Neuronal stem cell (in vitro differentiated cells): ENCODE measurements around the gene CSGALNACT2.

ENCODE experiments used
- DNase-seq: peaks from one replicate; pipeline ENCODE4 v3.0.0-alpha.2; 2013; ENCODE audit warnings: low spot score
- H2AFZ ChIP-seq: one replicate; pipeline ENCODE4 v1.6.1; 2013; ENCODE audit warnings: mild to moderate bottlenecking, low read length, inconsistent platforms
- H2AK5ac ChIP-seq: 2 replicates; pipeline ENCODE4 v1.6.1; 2013; ENCODE audit warnings: low read depth, mild to moderate bottlenecking, inconsistent platforms, low read length, moderate library complexity, mixed read lengths
- H2BK120ac ChIP-seq: 2 replicates; pipeline ENCODE4 v1.6.1; 2013; ENCODE audit warnings: low read depth, mild to moderate bottlenecking, inconsistent platforms, low read length, moderate library complexity, mixed read lengths
- H2BK12ac ChIP-seq: one replicate; pipeline ENCODE4 v1.6.1; 2013; ENCODE audit warnings: low read length, inconsistent platforms
- H2BK15ac ChIP-seq: 2 replicates; pipeline ENCODE4 v1.6.1; 2013; ENCODE audit warnings: mild to moderate bottlenecking, low read length, inconsistent platforms, mixed read lengths
- H2BK5ac ChIP-seq: one replicate; pipeline ENCODE4 v1.6.1; 2013; ENCODE audit warnings: inconsistent platforms, mild to moderate bottlenecking, low read length, moderate library complexity
- H3K14ac ChIP-seq: one replicate; pipeline ENCODE4 v1.6.1; 2013; ENCODE audit warnings: low read length, inconsistent platforms
- H3K18ac ChIP-seq: 2 replicates; pipeline ENCODE4 v1.6.1; 2013; ENCODE audit warnings: low read length, inconsistent platforms
- H3K23ac ChIP-seq: 2 replicates; pipeline ENCODE4 v1.6.1; 2013; ENCODE audit warnings: low read depth, mild to moderate bottlenecking, mixed read lengths, low read length, inconsistent platforms; ENCODE audit not compliant: poor library complexity
- H3K27ac ChIP-seq: replicated peaks from 3 replicates; pipeline ENCODE4 v1.5.1; 2013; ENCODE audit warnings: low read length, inconsistent platforms
- H3K27me3 ChIP-seq, 3 experiments: 2 replicates each; pipeline ENCODE4 v1.6.1; 2013; ENCODE audit warnings: low read length in 3 of 3, mild to moderate bottlenecking in 2 of 3, inconsistent platforms in 1 of 3, low read depth in 1 of 3, mixed read lengths in 1 of 3, moderate library complexity in 1 of 3; ENCODE audit not compliant: control insufficient read depth in 3 of 3, insufficient read depth in 3 of 3
- H3K36me3 ChIP-seq, 2 donors: replicated peaks in 1 of 2; 2 replicates each; pipeline ENCODE4 v1.6.1; 2013; ENCODE audit warnings: low read length in 2 of 2; ENCODE audit not compliant: control insufficient read depth in 2 of 2, insufficient read depth in 2 of 2
- H3K4ac ChIP-seq: 2 replicates; pipeline ENCODE4 v1.6.1; 2013; ENCODE audit warnings: inconsistent platforms, mild to moderate bottlenecking, low read length, moderate library complexity
- H3K4me1 ChIP-seq, 2 donors: 1 replicate in 1 of 2; 2 replicates in 1 of 2; pipeline ENCODE4 v1.6.1; 2013; ENCODE audit warnings: low read length in 2 of 2, low read depth in 1 of 2; ENCODE audit not compliant: control insufficient read depth in 2 of 2, insufficient read depth in 1 of 2
- H3K4me2 ChIP-seq: one replicate; pipeline ENCODE4 v1.6.1; 2013; ENCODE audit warnings: mild to moderate bottlenecking, low read length, inconsistent platforms; ENCODE audit not compliant: insufficient read depth, poor library complexity, severe bottlenecking
- H3K4me3 ChIP-seq, 2 donors: 2 replicates each; pipeline ENCODE4 v1.5.1; 2013; ENCODE audit warnings: low read length in 2 of 2, mild to moderate bottlenecking in 2 of 2, inconsistent platforms in 1 of 2, moderate library complexity in 1 of 2
- H3K79me1 ChIP-seq: one replicate; pipeline ENCODE4 v1.6.1; 2013; ENCODE audit warnings: low read depth, mild to moderate bottlenecking, inconsistent platforms, low read length, moderate library complexity
- H3K9ac ChIP-seq: one replicate; pipeline ENCODE4 v1.6.1; 2013; ENCODE audit warnings: mild to moderate bottlenecking, low read depth, low read length, inconsistent platforms; ENCODE audit not compliant: poor library complexity
- H3K9me3 ChIP-seq, 2 donors: replicated peaks in 1 of 2; 2 replicates each; pipeline versions ENCODE3 to v1.6.1; 2013; ENCODE audit warnings: low read length in 2 of 2, mild to moderate bottlenecking in 2 of 2, inconsistent platforms in 1 of 2, low read depth in 1 of 2, mixed read lengths in 1 of 2, moderate library complexity in 1 of 2; ENCODE audit not compliant: control insufficient read depth in 2 of 2, insufficient read depth in 1 of 2
- H4K8ac ChIP-seq: one replicate; pipeline ENCODE4 v1.6.1; 2013; ENCODE audit warnings: low read depth, mild to moderate bottlenecking, inconsistent platforms, low read length, moderate library complexity
- H4K91ac ChIP-seq: one replicate; pipeline ENCODE4 v1.6.1; 2013; ENCODE audit warnings: low read length, low read depth, mild to moderate bottlenecking, inconsistent platforms; ENCODE audit not compliant: poor library complexity
- WGBS, 2 donors: extraction: QIAGEN DNeasy Blood & Tissue Kit; methylation state at CpG; one replicate each; pipeline ENCODE4 v1.1.7; 2013; ENCODE audit warnings: missing lambda C conversion rate in 2 of 2, mixed read lengths in 1 of 2; ENCODE audit not compliant: insufficient read length in 2 of 2, insufficient replicate concordance in 1 of 2; ENCODE audit errors: extremely low coverage in 2 of 2; 5-methylcytosine and 5-hydroxymethylcytosine counted together

The CSGALNACT2 gene

DNA sequence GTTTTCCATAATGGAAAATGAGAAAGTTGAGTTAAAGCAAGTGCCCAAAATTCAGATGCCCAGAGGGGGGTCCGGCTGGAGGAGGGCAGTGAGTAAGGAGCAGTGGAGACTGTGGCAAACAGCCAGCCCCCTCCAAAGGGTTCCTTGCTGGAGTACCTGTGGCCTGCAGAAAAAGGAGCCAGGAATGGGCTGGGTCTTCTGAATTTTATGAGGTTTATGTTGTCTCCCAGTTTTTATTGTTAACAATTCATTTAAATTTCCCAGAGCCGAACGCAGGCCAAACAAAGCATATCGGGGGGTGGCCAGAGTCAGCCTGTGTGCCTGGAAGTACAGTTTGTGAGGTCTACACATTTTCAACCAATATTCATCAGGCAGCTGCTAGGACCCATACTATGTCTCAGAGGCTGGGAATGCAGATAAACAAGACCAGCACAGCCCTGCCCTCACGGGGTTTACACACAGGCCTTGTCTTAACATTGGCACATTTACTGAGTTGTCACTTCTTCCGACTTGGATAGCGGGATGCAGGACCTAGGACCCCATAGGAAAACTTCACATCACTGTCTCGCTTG, 12.9 kb upstream of the CSGALNACT2 start:
- DNase-seq, result no peak
- H3K79me1 ChIP-seq, result no peaks in the 10 kb centered on the region
- no peak overlapping the region for H3K18ac ChIP-seq
- no peaks in the 10 kb centered on the region for H3K9me3 ChIP-seq
- H3K9ac ChIP-seq, result no peak overlapping the region
- H3K36me3 ChIP-seq, result no peaks in the 10 kb centered on the region
- peak overlapping the region; percentile 44 for H3K23ac ChIP-seq
- H3K4me2 ChIP-seq, result no peak overlapping the region
- H3K4ac ChIP-seq, result no peak overlapping the region
- H3K14ac ChIP-seq, result no peak overlapping the region
- no peak overlapping the region for H2BK5ac ChIP-seq
- no peak overlapping the region for H2BK12ac ChIP-seq
- H2BK15ac ChIP-seq, result no peak overlapping the region
- H2AK5ac ChIP-seq, result no peak overlapping the region
- peaks cover 0 to 21% (median 0%) of the 10 kb centered on the region in 3 experiments for H3K27me3 ChIP-seq
- H4K91ac ChIP-seq, result no peak overlapping the region
- no peak overlapping the region for H3K4me3 ChIP-seq
- H4K8ac ChIP-seq, result no peak overlapping the region
- H2BK120ac ChIP-seq, result no peak overlapping the region
- peaks cover 0 to 4% of the 10 kb centered on the region in 2 donors for H3K4me1 ChIP-seq
- H3K27ac ChIP-seq, result no peak overlapping the region
- no CpG with 5 or more reads among the region's 8 CpGs for whole genome bisulfite sequencing, 2 donors
- H2AFZ ChIP-seq, result no peak overlapping the region

GRCh38 chr10:43125881-43126731, 12.1 kb upstream of the CSGALNACT2 start:
- no peaks in the 10 kb centered on the region for H3K9me3 ChIP-seq
- H2BK5ac ChIP-seq, result no peak overlapping the region
- H3K4me2 ChIP-seq, result no peak overlapping the region
- peaks cover 0 to 21% (median 0%) of the 10 kb centered on the region in 3 experiments for H3K27me3 ChIP-seq
- H4K91ac ChIP-seq, result no peak overlapping the region
- peak overlapping the region; percentile 15 for H3K9ac ChIP-seq
- H2BK15ac ChIP-seq, result no peak overlapping the region
- H3K14ac ChIP-seq, result no peak overlapping the region
- peaks cover 0 to under 1% of the 10 kb centered on the region in 2 donors for H3K4me1 ChIP-seq
- no peak overlapping the region for H3K18ac ChIP-seq
- no peak overlapping the region for H2BK120ac ChIP-seq
- H2AFZ ChIP-seq, result no peak overlapping the region
- H3K79me1 ChIP-seq, result no peaks in the 10 kb centered on the region
- no peak for DNase-seq
- no peak overlapping the region for H4K8ac ChIP-seq
- H2BK12ac ChIP-seq, result no peak overlapping the region
- H3K36me3 ChIP-seq, result no peaks in the 10 kb centered on the region
- H3K23ac ChIP-seq, result peak overlapping the region; percentile 44
- H3K27ac ChIP-seq, result no peak overlapping the region
- WGBS, 2 donors, result no CpG with 5 or more reads among the region's 23 CpGs
- H3K4me3 ChIP-seq, result no peak overlapping the region
- H3K4ac ChIP-seq, result no peak overlapping the region
- H2AK5ac ChIP-seq, result no peak overlapping the region

DNA sequence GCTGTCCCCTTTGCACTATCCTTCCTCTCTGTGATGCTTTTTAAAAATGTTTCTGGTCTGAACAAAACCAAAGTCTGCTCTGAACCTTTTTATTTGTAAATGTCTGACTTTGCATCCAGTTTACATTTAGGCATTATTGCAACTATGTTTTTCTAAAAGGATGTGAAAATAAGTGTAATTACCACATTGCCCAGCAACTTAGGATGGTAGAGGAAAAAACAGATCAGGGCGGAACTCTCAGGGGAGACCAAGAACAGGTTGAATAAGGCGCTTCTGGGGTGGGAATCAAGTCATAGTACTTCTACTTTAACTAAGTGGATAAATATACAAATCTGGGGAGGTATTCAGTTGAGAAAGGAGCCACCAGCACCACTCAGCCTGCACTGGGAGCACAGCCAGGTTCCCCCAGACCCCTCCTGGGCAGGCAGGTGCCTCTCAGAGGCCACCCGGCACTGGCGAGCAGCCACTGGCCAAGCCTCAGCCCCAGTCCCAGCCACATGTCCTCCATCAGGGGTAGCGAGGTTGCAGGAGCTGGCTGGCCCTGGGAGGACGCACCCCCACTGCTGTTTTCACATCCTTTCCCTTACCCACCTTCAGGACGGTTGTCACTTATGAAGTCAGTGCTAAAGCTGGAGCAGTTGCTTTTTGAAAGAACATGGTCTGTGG, 11.4 kb upstream of the CSGALNACT2 start:
- no peak overlapping the region for H3K18ac ChIP-seq
- H3K23ac ChIP-seq, result no peak overlapping the region
- no peak overlapping the region for H2BK15ac ChIP-seq
- no peak overlapping the region for H3K4ac ChIP-seq
- no peak overlapping the region for H2AFZ ChIP-seq
- H3K4me3 ChIP-seq, result no peak overlapping the region
- DNase-seq, result no peak
- no peaks in the 10 kb centered on the region for H3K4me1 ChIP-seq
- H3K36me3 ChIP-seq, result no peaks in the 10 kb centered on the region
- no peak overlapping the region for H4K91ac ChIP-seq
- peaks cover 0 to 21% (median 0%) of the 10 kb centered on the region in 3 experiments for H3K27me3 ChIP-seq
- H2BK120ac ChIP-seq, result no peak overlapping the region
- H2BK5ac ChIP-seq, result no peak overlapping the region
- no peaks in the 10 kb centered on the region for H3K79me1 ChIP-seq
- H3K4me2 ChIP-seq, result no peak overlapping the region
- H3K14ac ChIP-seq, result no peak overlapping the region
- WGBS, 2 donors, result no CpG with 5 or more reads among the region's 7 CpGs
- no peak overlapping the region for H4K8ac ChIP-seq
- H3K27ac ChIP-seq, result no peak overlapping the region
- no peaks in the 10 kb centered on the region for H3K9me3 ChIP-seq
- H2AK5ac ChIP-seq, result no peak overlapping the region
- no peak overlapping the region for H2BK12ac ChIP-seq
- no peak overlapping the region for H3K9ac ChIP-seq

DNA sequence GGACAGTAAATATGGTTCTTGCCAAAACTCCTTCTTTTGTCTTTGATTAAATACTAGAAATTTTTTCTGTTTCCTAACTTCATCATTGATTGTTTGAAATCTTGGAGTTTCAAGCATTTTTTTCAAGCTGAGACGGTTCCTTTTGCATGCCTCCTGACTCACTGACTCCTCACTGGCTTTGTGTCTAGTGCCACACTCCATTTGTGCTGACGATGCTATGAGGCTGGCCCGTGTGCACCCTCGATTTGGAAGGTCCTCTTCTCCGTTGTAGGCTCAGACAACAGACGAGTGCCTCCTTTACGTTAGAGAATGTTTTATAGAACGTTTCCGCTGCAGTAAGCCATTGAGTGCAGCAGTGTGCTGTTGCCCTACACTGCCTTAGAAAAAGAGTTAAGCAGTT, 10.8 kb upstream of the CSGALNACT2 start:
- Histone ChIP-seq H3K27ac (no peak overlapping the region), H2AK5ac (no peak overlapping the region), H3K4me1 (no peaks in the 10 kb centered on the region), H2BK5ac (no peak overlapping the region), H3K4me3 (no peak overlapping the region), H2BK15ac (no peak overlapping the region), H3K27me3 (peaks cover 0 to 21% (median 0%) of the 10 kb centered on the region in 3 experiments), H2AFZ (no peak overlapping the region), H3K9ac (no peak overlapping the region), H4K8ac (no peak overlapping the region), H2BK12ac (no peak overlapping the region), H3K36me3 (no peaks in the 10 kb centered on the region), H3K4me2 (no peak overlapping the region), H3K23ac (no peak overlapping the region), H3K79me1 (no peaks in the 10 kb centered on the region), H2BK120ac (no peak overlapping the region), H3K9me3 (no peaks in the 10 kb centered on the region), H3K14ac (no peak overlapping the region), H3K4ac (no peak overlapping the region), H4K91ac (no peak overlapping the region), H3K18ac (no peak overlapping the region)
- no peak for DNase-seq
- WGBS, 2 donors, result no CpG with 5 or more reads among the region's 9 CpGs
